GM12873 (cell line): ENCODE results near the gene NDUFA9.

ENCODE experiments used
- TF ChIP-seq, protein P1 (sequence below): IDR thresholded peaks from 2 replicates; pipeline ENCODE4 v1.5.1; 2012; ENCODE audit warnings: low read depth, mild to moderate bottlenecking, moderate library complexity, low read length, control low read depth; ENCODE audit not compliant: insufficient read depth; ENCODE audit errors: missing control alignments

NDUFA9 gene

GRCh38 chr12:4648501-4649357 lies at the start of gene NDUFA9, which contains the start of gene AKAP3:
TSS of gene NDUFA9 (plus strand) at chr12:4649114. CDS start at chr12:4649127, 13 bp downstream.
TSS of gene AKAP3 (minus strand) at chr12:4649051. CDS start at chr12:4638196, 10,855 bp downstream.
- TF ChIP-seq, protein P1, sequence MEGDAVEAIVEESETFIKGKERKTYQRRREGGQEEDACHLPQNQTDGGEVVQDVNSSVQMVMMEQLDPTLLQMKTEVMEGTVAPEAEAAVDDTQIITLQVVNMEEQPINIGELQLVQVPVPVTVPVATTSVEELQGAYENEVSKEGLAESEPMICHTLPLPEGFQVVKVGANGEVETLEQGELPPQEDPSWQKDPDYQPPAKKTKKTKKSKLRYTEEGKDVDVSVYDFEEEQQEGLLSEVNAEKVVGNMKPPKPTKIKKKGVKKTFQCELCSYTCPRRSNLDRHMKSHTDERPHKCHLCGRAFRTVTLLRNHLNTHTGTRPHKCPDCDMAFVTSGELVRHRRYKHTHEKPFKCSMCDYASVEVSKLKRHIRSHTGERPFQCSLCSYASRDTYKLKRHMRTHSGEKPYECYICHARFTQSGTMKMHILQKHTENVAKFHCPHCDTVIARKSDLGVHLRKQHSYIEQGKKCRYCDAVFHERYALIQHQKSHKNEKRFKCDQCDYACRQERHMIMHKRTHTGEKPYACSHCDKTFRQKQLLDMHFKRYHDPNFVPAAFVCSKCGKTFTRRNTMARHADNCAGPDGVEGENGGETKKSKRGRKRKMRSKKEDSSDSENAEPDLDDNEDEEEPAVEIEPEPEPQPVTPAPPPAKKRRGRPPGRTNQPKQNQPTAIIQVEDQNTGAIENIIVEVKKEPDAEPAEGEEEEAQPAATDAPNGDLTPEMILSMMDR, result no peak

DNA sequence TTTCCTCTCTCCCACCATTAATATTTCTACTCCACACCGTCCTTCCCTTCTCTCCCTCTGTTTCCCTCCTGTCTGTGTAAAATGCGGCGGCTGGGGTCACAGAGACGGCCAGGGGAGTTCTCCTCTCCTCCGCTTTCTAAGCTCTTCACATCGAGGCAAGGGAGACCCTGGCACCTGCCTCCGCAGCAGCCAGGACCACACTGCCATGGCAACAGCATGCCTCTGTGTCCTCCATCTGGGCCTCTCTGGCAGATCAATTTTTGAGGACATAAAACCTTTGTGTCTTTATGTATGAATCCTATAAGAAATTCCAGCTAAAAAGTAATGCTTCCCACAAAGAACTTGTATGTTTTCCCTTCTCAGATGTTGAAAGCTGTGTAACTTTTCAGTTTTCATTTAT lies 45.5 kb upstream of the NDUFA9 start:
- TF ChIP-seq, protein P1, result no peak

GRCh38 chr12:4603946-4604345 lies 45.0 kb upstream of the NDUFA9 start:
- TF ChIP-seq, protein P1, result no peak

DNA sequence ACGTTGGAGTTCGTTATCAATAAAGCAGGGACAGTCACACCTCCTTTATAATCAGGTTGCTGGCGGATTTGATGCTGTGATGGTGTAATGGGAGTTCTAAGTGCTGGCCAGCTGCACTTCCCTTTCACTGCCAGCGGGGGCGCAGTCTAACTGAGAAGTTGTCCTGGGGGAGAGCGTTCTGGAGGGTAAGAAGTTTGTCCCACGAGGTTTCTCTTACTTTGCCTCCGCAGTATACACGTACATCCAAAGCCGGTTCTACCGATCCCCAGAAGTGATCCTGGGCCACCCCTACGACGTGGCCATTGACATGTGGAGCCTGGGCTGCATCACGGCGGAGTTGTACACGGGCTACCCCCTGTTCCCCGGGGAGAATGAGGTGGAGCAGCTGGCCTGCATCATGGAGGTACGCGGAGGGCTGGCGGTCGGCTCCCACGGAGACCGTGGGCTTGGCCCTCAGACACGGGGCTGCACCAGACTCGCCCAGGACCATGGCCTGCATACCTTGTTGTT lies 44.2 kb upstream of the NDUFA9 start:
- TF ChIP-seq, protein P1, result peak; percentile 99

GRCh38 chr12:4607056-4607455 lies 41.9 kb upstream of the NDUFA9 start:
- TF ChIP-seq, protein P1, result no peak

GRCh38 chr12:4609071-4609470 lies 39.8 kb upstream of the NDUFA9 start:
- TF ChIP-seq, protein P1, result no peak

DNA sequence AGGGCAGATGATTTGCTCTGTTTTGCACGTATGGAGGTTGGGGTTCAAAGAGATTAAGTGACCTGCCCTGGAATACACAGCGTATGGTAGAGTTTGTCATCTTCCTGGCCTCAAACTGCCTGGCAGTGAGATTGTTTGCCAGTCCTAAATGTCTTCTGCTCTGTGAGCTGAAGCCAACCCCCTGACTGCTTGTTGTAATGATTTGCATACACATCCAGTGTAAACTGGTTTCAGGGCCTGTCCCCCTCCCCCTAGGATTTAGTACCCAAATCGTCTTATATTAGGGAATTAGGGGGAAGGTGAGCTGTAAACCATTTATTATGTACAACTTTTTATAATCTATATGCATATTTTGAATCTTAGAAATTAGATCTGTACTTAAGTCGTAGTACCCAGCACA lies 38.4 kb upstream of the NDUFA9 start:
- TF ChIP-seq, protein P1, result no peak
